Chondrocyte (in vitro differentiated cells): Measurements from ENCODE around the gene ANTXR2. TPM values are rescaled to one million over a fixed set of nuclear protein-coding genes. Genes with fewer than 3 reads are reported as not detected.
A peak's percentile ranks its signal among the peaks of the same experiment; 100 is the strongest.

Source experiments
- DNase-seq: peaks from one replicate; pipeline ENCODE4 v3.0.0; 2021; ENCODE audit warnings: mixed read lengths, low spot score
- H3K27ac Mint-ChIP-seq: one replicate; pipeline ENCODE4 v1.8.0; 2021; ENCODE audit warnings: mild to moderate bottlenecking, moderate library complexity, mixed read lengths; ENCODE audit not compliant: unreplicated experiment
- H3K27me3 Mint-ChIP-seq: 2 replicates; pipeline ENCODE4 v1.8.0; 2021; ENCODE audit warnings: low read depth, mixed read lengths
- H3K36me3 Mint-ChIP-seq: 2 replicates; pipeline ENCODE4 v1.8.0; 2021; ENCODE audit warnings: low read depth, mixed read lengths
- H3K4me1 Mint-ChIP-seq: 2 replicates; pipeline ENCODE4 v1.8.0; 2021; ENCODE audit warnings: low read depth, mild to moderate bottlenecking, mixed read lengths
- H3K4me3 Mint-ChIP-seq: one replicate; pipeline ENCODE4 v1.8.0; 2021; ENCODE audit warnings: mild to moderate bottlenecking, moderate library complexity, mixed read lengths; ENCODE audit not compliant: unreplicated experiment
- H3K9me3 Mint-ChIP-seq: 2 replicates; pipeline ENCODE4 v1.8.0; 2021; ENCODE audit warnings: low read depth, mixed read lengths
- total RNA-seq: library from RNA; stranded (reverse); gene quantifications from 3 replicates; pipeline ENCODE4 v1.2.1, GENCODE V29; 2021
- TF ChIP-seq, protein P1 (sequence below): fragments of 200-600 bp; sonication (generic); IDR thresholded peaks from 2 replicates; pipeline ENCODE4 v1.5.0; 2021; ENCODE audit warnings: antibody characterized with exemption, mild to moderate bottlenecking, moderate library complexity

The ANTXR2 gene
- total RNA-seq, 1 donor from 2014 or later, result 32.1 TPM

DNA sequence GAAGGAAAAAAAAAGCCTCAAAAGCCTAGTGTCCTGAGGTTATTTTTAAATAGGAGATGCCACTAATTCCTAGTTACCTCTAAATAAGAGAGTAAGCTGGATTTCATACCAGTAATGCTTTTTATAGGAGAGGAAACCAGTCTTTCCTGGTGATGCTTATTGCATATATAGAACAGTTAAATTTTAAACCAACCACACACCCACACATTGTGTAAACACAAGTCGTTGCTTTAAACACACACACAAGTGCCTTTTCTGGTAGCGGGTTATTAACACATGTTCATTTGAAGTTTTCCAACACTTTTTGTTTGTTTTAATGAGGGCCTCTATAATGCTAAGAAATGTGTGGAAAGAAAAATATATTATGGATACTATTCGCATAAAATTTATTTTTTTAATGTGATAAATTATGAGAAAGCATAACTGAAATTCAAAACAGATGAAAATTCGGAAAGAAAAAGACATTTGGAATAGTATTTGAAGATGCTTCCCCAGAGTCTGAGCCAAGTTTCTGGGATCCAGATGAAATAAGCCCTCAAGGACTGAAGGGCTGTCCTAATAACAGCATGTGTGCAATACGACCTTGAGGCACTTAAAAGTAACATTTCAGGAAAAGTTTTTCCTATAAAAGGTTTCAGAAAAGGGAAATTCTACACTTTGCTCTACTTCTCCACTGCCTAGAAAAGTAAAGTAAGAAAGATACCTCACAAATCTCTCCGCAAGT lies 2.0 kb downstream of the ANTXR2 start:
- Mint-ChIP-seq H3K27ac (no peak overlapping the region), H3K4me3 (peak overlapping the region; percentile 87), H3K9me3 (no peaks in the 10 kb centered on the region), H3K27me3 (no peaks in the 10 kb centered on the region), H3K36me3 (peaks cover 10% of the 10 kb centered on the region), H3K4me1 (peaks cover 29% of the 10 kb centered on the region)
- TF ChIP-seq, protein P1, sequence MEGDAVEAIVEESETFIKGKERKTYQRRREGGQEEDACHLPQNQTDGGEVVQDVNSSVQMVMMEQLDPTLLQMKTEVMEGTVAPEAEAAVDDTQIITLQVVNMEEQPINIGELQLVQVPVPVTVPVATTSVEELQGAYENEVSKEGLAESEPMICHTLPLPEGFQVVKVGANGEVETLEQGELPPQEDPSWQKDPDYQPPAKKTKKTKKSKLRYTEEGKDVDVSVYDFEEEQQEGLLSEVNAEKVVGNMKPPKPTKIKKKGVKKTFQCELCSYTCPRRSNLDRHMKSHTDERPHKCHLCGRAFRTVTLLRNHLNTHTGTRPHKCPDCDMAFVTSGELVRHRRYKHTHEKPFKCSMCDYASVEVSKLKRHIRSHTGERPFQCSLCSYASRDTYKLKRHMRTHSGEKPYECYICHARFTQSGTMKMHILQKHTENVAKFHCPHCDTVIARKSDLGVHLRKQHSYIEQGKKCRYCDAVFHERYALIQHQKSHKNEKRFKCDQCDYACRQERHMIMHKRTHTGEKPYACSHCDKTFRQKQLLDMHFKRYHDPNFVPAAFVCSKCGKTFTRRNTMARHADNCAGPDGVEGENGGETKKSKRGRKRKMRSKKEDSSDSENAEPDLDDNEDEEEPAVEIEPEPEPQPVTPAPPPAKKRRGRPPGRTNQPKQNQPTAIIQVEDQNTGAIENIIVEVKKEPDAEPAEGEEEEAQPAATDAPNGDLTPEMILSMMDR, result no peak
- no peak for DNase-seq

DNA sequence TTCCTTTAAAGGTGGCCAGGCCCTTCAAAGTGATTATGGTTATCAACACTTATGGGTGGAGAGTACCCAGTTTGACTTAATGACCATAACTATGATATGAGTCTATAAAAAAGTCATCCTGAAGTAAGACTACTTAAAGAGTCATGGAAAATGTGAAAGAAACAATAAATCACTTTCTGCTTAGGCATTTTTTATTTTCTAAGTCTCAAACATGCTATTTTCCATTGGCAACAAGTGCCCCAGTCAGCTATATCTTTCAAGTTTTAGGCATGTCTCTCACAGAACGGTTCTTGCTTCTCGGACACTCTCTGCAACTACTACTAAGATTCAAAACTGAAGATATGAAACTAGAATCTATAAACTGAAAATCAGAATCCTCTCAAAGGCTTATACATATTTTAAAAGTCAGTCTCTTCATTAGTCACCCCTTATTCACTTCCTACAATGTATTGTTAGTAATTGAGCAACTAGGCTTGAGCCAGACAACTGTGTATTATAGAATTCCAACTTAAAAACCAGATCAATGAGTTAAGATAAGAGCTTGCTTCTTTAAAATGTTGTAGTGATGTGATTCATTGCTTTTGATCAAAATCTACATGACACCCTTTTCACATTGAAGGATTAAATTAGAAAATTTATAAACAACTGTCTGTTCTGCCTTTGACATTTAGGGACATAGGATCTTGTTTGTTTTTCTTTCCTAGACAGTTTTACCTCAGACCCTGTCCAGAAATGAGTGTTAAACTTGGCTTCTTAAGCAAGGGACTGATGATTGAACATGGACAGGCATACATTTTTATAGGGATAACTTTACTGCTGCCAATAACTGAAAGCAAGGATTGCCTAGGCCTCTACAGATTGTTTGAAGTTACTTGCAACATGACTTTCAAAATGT lies 2.9 kb downstream of the ANTXR2 start:
- no peak overlapping the region for H3K4me3 Mint-ChIP-seq
- H3K9me3 Mint-ChIP-seq, result no peaks in the 10 kb centered on the region
- peaks cover 29% of the 10 kb centered on the region for H3K4me1 Mint-ChIP-seq
- TF ChIP-seq, protein P1, result no peak
- DNase-seq, result no peak
- H3K27me3 Mint-ChIP-seq, result no peaks in the 10 kb centered on the region
- peaks cover 10% of the 10 kb centered on the region for H3K36me3 Mint-ChIP-seq
- no peak overlapping the region for H3K27ac Mint-ChIP-seq

DNA sequence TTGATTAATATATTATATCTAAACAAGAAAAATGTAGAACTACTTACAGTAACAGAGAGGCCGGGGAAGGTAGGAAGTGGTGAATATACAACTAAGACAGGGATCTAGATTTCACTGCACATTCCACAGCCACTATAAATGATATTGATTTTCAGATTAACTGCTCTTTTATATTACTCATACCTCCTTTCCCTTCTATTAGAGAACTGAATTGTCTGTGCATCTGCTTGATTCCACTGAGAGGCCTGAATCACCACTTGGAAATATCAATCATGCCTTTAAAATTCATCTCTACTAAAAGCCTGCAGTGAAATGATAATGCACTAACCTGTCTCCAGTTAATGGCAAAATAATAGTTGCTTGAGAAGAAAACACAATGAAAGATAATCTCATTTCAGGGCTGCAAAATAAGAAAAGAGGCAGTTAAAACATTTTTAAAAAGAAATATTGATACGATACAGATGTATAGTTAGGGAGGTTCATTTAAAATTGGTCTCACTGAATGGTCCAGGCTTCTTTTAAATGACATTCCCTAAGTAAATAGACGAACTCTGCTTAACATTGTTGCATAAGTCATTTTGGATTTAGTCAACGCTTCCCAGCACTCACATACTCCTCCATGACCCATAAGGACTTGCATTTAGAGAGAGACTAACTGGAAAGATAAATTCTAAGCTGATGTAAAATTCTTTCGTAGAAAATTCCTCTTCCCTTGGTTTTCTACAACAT lies 3.8 kb downstream of the ANTXR2 start:
- TF ChIP-seq, protein P1, result no peak
- Mint-ChIP-seq H3K36me3 (peaks cover 10% of the 10 kb centered on the region), H3K4me3 (no peak overlapping the region), H3K9me3 (no peaks in the 10 kb centered on the region), H3K27ac (no peak overlapping the region), H3K4me1 (peaks cover 29% of the 10 kb centered on the region), H3K27me3 (no peaks in the 10 kb centered on the region)
- DNase-seq, result no peak

DNA sequence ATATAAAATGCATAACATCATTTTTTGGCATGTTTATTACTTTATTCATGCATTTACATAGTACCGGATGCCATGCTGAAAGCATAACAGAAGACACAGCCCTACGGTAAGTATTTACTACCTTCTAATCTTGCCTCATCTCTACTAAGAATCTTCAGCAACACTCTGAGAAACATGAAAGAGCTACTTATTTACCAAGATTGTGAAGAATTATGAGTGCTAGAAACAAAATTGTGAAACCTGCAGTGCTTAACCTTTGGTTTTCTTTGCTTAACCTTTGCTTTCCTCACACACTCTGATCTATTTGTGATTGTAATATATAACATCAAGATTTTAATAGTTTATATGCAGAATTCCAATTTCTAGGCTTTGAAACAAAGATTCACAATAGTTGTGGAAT lies 7.4 kb downstream of the ANTXR2 start:
- Mint-ChIP-seq H3K27ac (no peak overlapping the region), H3K4me1 (peaks cover 6% of the 10 kb centered on the region), H3K9me3 (no peaks in the 10 kb centered on the region), H3K36me3 (peaks cover 11% of the 10 kb centered on the region), H3K27me3 (no peaks in the 10 kb centered on the region), H3K4me3 (no peak overlapping the region)
- TF ChIP-seq, protein P1, result no peak
- DNase-seq, result no peak

DNA sequence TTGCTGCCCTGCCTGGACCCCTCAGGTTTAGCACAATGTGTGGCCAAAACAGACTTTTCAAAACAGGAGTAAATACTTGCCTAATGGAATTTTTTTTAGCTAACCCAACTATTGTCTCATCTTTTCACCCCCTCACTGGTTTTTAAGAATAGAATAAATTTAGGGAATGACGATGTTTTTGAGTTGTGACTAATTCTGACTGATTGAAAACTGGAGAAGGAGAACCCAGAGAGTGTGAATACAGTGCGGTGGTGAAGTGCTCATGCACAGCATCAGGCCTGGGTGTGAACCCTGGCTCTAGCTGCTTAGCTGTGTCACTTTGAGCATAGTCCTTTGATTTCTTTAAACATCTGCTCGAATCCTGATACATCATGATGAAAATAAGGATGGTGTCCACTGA lies 10.5 kb downstream of the ANTXR2 start:
- H3K4me3 Mint-ChIP-seq, result no peak overlapping the region

More for the DNA sequence above, 10.5 kb downstream of the ANTXR2 start:
- DNase-seq, result no peak
- Mint-ChIP-seq H3K27me3 (no peaks in the 10 kb centered on the region), H3K27ac (no peak overlapping the region), H3K4me1 (no peaks in the 10 kb centered on the region), H3K9me3 (no peaks in the 10 kb centered on the region), H3K36me3 (peaks cover 9% of the 10 kb centered on the region)
- TF ChIP-seq, protein P1, result no peak
